HL-60 (cell line): ENCODE results near the gene CHN1.

Experiments
- CTCF ChIP-seq: IDR thresholded peaks from one replicate; pipeline ENCODE4 v1.5.1; 2011; ENCODE audit warnings: low read length, control low read depth, inconsistent platforms; ENCODE audit not compliant: insufficient read depth
- POLR2AphosphoS5 ChIP-seq: IDR thresholded peaks from 2 replicates; pipeline ENCODE4 v1.6.1; 2012; ENCODE audit warnings: low read depth
- TF ChIP-seq, protein P1 (sequence below): IDR thresholded peaks from 2 replicates; pipeline ENCODE4 v1.6.1; 2012; ENCODE audit warnings: low read depth; ENCODE audit not compliant: insufficient replicate concordance

GRCh38 chr2:174985614-174986013, 19.6 kb downstream of the CHN1 start:
- no peak for TF ChIP-seq CTCF
- TF ChIP-seq, protein P1, sequence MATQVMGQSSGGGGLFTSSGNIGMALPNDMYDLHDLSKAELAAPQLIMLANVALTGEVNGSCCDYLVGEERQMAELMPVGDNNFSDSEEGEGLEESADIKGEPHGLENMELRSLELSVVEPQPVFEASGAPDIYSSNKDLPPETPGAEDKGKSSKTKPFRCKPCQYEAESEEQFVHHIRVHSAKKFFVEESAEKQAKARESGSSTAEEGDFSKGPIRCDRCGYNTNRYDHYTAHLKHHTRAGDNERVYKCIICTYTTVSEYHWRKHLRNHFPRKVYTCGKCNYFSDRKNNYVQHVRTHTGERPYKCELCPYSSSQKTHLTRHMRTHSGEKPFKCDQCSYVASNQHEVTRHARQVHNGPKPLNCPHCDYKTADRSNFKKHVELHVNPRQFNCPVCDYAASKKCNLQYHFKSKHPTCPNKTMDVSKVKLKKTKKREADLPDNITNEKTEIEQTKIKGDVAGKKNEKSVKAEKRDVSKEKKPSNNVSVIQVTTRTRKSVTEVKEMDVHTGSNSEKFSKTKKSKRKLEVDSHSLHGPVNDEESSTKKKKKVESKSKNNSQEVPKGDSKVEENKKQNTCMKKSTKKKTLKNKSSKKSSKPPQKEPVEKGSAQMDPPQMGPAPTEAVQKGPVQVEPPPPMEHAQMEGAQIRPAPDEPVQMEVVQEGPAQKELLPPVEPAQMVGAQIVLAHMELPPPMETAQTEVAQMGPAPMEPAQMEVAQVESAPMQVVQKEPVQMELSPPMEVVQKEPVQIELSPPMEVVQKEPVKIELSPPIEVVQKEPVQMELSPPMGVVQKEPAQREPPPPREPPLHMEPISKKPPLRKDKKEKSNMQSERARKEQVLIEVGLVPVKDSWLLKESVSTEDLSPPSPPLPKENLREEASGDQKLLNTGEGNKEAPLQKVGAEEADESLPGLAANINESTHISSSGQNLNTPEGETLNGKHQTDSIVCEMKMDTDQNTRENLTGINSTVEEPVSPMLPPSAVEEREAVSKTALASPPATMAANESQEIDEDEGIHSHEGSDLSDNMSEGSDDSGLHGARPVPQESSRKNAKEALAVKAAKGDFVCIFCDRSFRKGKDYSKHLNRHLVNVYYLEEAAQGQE = no peak
- no peak for TF ChIP-seq POLR2AphosphoS5
